ENCODE results near the gene GSDMA.
"Not testable (repeated sequence)": the region's sequence is repeated elsewhere in the genome, so short reads cannot be mapped to it uniquely, and the experiment has no call there.

The GSDMA gene

DNA sequence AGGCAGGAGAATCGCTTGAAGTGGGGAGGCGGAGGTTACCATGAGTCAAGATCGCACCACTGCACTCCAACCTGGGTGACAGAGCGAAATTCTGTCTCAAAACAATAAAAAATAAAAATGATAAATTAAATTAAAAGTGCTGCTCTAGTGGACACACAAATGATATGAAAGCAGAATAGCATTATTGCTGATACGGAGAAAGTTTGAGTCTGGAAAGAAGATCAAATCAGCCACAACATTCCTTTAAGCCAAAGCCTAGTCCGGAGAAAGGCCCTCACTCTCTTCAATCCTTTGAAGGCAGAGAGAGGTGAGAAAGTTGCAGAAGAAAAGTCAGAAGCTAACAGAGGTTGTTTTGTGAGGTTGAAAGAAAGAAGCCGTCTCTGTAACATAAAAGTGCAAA lies 37.4 kb downstream of the GSDMA start:
- Histone ChIP-seq H3K4me3 (ENCODE audit: low read length in 2 of 2) (no peak overlapping the region), H2BK5ac (ENCODE audit: low read length) (no peak overlapping the region), H3K79me1 (ENCODE audit: low read depth, low read length) (peaks cover 1% of the 10 kb centered on the region), H3K18ac (ENCODE audit: low read length) (no peak overlapping the region), H3K36me3 (replicated peaks in 1 of 2; ENCODE audit: control insufficient read depth in 2 of 2, insufficient read depth in 2 of 2, low read length in 2 of 2) (peaks cover 25 to 32% of the 10 kb centered on the region in 2 donors), H4K8ac (ENCODE audit: low read depth, low read length) (no peak overlapping the region), H3K4me2 (ENCODE audit: insufficient read depth, low read length, poor library complexity, severe bottlenecking) (no peak overlapping the region), H2BK120ac (ENCODE audit: low read depth, low read length) (no peak overlapping the region), H2AK5ac (ENCODE audit: low read depth, low read length) (no peak overlapping the region), H3K27me3 (ENCODE audit: control insufficient read depth in 3 of 3, insufficient read depth in 3 of 3, low read depth in 1 of 3, low read length in 3 of 3) (no peaks in the 10 kb centered on the region), H2AFZ (ENCODE audit: low read length) (no peak overlapping the region), H3K27ac (replicated peaks; ENCODE audit: low read length) (no peak overlapping the region), H3K4me1 (ENCODE audit: control insufficient read depth in 2 of 2, insufficient read depth in 1 of 2, low read depth in 1 of 2, low read length in 2 of 2) (no peaks in the 10 kb centered on the region), H3K4ac (ENCODE audit: low read length) (no peak overlapping the region), H3K14ac (ENCODE audit: low read length) (no peak overlapping the region), H3K9ac (ENCODE audit: low read depth, low read length, poor library complexity) (no peak overlapping the region), H3K23ac (ENCODE audit: low read depth, low read length, poor library complexity) (no peak overlapping the region), H3K9me3 (replicated peaks in 1 of 2; ENCODE audit: control insufficient read depth in 2 of 2, insufficient read depth in 1 of 2, low read depth in 1 of 2, low read length in 2 of 2) (no peaks in the 10 kb centered on the region), H4K91ac (ENCODE audit: low read depth, low read length, poor library complexity) (no peak overlapping the region), H2BK15ac (ENCODE audit: low read length) (no peak overlapping the region), H2BK12ac (ENCODE audit: low read length) (no peak overlapping the region)
- WGBS, 2 donors (ENCODE audit: extremely low coverage in 2 of 2, insufficient read length in 2 of 2, insufficient replicate concordance in 1 of 2) = no CpG with 5 or more reads among the region's 7 CpGs
- no peak for DNase-seq (ENCODE audit: low spot score)

DNA sequence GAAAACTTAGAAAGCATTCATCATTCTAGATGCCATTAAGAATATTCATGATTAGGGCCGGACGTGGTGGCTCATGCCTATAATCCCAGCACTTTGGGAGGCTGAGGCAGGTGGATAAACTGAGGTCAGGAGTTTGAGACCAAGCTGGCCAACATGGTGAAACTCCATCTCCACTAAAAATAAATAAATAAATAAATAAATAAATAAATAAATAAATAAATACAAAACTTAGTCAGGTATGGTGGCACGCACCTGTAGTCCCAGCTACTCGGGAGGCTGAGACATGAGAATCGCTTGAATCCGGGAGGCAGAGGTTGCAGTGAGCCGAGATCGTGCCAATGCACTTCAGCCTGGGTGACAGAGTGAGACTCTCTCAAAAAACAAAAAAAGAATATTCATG lies 38.5 kb downstream of the GSDMA start:
- H2BK15ac ChIP-seq (ENCODE audit: low read length); H3K18ac ChIP-seq (ENCODE audit: low read length); H3K9me3 ChIP-seq (replicated peaks in 1 of 2; ENCODE audit: control insufficient read depth in 2 of 2, insufficient read depth in 1 of 2, low read depth in 1 of 2, low read length in 2 of 2); H2AFZ ChIP-seq (ENCODE audit: low read length); H2BK5ac ChIP-seq (ENCODE audit: low read length); H3K14ac ChIP-seq (ENCODE audit: low read length); H2AK5ac ChIP-seq (ENCODE audit: low read depth, low read length); H3K27ac ChIP-seq (replicated peaks; ENCODE audit: low read length); H3K4me1 ChIP-seq (ENCODE audit: control insufficient read depth in 2 of 2, insufficient read depth in 1 of 2, low read depth in 1 of 2, low read length in 2 of 2); H3K9ac ChIP-seq (ENCODE audit: low read depth, low read length, poor library complexity); H3K79me1 ChIP-seq (ENCODE audit: low read depth, low read length); H2BK12ac ChIP-seq (ENCODE audit: low read length); H4K8ac ChIP-seq (ENCODE audit: low read depth, low read length); H3K4me2 ChIP-seq (ENCODE audit: insufficient read depth, low read length, poor library complexity, severe bottlenecking); DNase-seq (ENCODE audit: low spot score); H3K23ac ChIP-seq (ENCODE audit: low read depth, low read length, poor library complexity); H3K4ac ChIP-seq (ENCODE audit: low read length); H3K27me3 ChIP-seq (ENCODE audit: control insufficient read depth in 3 of 3, insufficient read depth in 3 of 3, low read depth in 1 of 3, low read length in 3 of 3); H2BK120ac ChIP-seq (ENCODE audit: low read depth, low read length); H4K91ac ChIP-seq (ENCODE audit: low read depth, low read length, poor library complexity); H3K4me3 ChIP-seq (ENCODE audit: low read length in 2 of 2): not testable (repeated sequence)
- peaks cover 16 to 20% of the 10 kb centered on the region in 2 donors for H3K36me3 ChIP-seq (replicated peaks in 1 of 2; ENCODE audit: control insufficient read depth in 2 of 2, insufficient read depth in 2 of 2, low read length in 2 of 2)
- no CpG with 5 or more reads among the region's 8 CpGs for WGBS, 2 donors (ENCODE audit: extremely low coverage in 2 of 2, insufficient read length in 2 of 2, insufficient replicate concordance in 1 of 2)

DNA sequence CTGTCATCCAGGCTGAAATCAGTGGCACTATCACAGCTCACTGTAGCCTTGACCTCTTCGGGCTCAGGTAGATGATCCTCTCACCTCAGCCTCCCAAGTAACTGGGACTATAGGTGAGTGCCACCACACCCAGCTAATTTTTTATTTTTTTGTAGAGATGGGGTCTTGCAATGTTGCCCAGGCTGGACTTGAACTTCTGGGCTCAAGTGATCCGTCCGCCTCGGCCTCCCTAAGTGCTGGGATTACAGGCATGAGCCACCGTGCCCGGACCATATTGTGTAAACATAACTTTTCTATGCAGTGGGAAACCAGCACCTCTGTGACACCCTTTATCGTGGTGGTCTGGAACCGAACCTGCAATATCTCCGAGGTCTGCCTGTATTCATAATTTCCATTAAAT lies 41.3 kb downstream of the GSDMA start:
- Histone ChIP-seq H2BK12ac (ENCODE audit: low read length) (no peak overlapping the region), H2BK5ac (ENCODE audit: low read length) (no peak overlapping the region)
- no CpG with 5 or more reads among the region's 9 CpGs for WGBS, 2 donors (ENCODE audit: extremely low coverage in 2 of 2, insufficient read length in 2 of 2, insufficient replicate concordance in 1 of 2)

DNA sequence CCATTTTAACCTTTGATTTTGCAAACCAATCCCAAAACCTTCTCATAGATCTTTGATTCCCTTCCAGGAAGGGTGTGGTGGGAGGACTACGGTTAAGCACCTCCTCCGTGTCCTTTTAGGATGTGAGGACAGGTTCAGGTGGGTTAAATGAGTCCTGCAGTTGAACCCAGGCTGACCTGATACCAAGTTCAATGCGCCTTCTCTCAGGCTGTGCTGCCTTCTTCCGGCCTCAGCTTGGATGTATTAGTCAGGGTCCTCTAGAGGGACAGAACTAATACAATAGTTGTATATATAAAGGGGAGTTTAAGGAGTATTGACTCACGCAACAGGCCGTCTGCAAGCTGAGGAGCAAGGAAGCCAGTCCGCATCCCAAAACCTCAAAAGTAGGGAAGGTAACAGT lies 41.9 kb downstream of the GSDMA start:
- Histone ChIP-seq H3K18ac (ENCODE audit: low read length) (no peak overlapping the region), H2AFZ (ENCODE audit: low read length) (no peak overlapping the region), H3K27ac (replicated peaks; ENCODE audit: low read length) (no peak overlapping the region), H2BK120ac (ENCODE audit: low read depth, low read length) (no peak overlapping the region), H3K9ac (ENCODE audit: low read depth, low read length, poor library complexity) (no peak overlapping the region), H3K4me2 (ENCODE audit: insufficient read depth, low read length, poor library complexity, severe bottlenecking) (no peak overlapping the region), H2AK5ac (ENCODE audit: low read depth, low read length) (no peak overlapping the region), H3K4me1 (ENCODE audit: control insufficient read depth in 2 of 2, insufficient read depth in 1 of 2, low read depth in 1 of 2, low read length in 2 of 2) (no peaks in the 10 kb centered on the region), H3K4me3 (ENCODE audit: low read length in 2 of 2) (no peak overlapping the region), H3K23ac (ENCODE audit: low read depth, low read length, poor library complexity) (no peak overlapping the region), H4K8ac (ENCODE audit: low read depth, low read length) (no peak overlapping the region), H3K4ac (ENCODE audit: low read length) (no peak overlapping the region), H2BK12ac (ENCODE audit: low read length) (no peak overlapping the region), H3K79me1 (ENCODE audit: low read depth, low read length) (peaks cover 1% of the 10 kb centered on the region), H3K36me3 (replicated peaks in 1 of 2; ENCODE audit: control insufficient read depth in 2 of 2, insufficient read depth in 2 of 2, low read length in 2 of 2) (no peaks in the 10 kb centered on the region), H3K14ac (ENCODE audit: low read length) (no peak overlapping the region), H4K91ac (ENCODE audit: low read depth, low read length, poor library complexity) (no peak overlapping the region), H2BK15ac (ENCODE audit: low read length) (no peak overlapping the region), H2BK5ac (ENCODE audit: low read length) (no peak overlapping the region), H3K9me3 (replicated peaks in 1 of 2; ENCODE audit: control insufficient read depth in 2 of 2, insufficient read depth in 1 of 2, low read depth in 1 of 2, low read length in 2 of 2) (peaks cover 0 to 2% of the 10 kb centered on the region in 2 donors), H3K27me3 (ENCODE audit: control insufficient read depth in 3 of 3, insufficient read depth in 3 of 3, low read depth in 1 of 3, low read length in 3 of 3) (no peaks in the 10 kb centered on the region)
- DNase-seq (ENCODE audit: low spot score) = no peak
- no CpG with 5 or more reads among the region's 7 CpGs for WGBS, 2 donors (ENCODE audit: extremely low coverage in 2 of 2, insufficient read length in 2 of 2, insufficient replicate concordance in 1 of 2)

More for the DNA sequence above, 41.3 kb downstream of the GSDMA start:
- Histone ChIP-seq H3K18ac (ENCODE audit: low read length) (no peak overlapping the region), H3K36me3 (replicated peaks in 1 of 2; ENCODE audit: control insufficient read depth in 2 of 2, insufficient read depth in 2 of 2, low read length in 2 of 2) (no peaks in the 10 kb centered on the region), H2AK5ac (ENCODE audit: low read depth, low read length) (no peak overlapping the region), H3K27ac (replicated peaks; ENCODE audit: low read length) (no peak overlapping the region), H3K9ac (ENCODE audit: low read depth, low read length, poor library complexity) (no peak overlapping the region), H3K23ac (ENCODE audit: low read depth, low read length, poor library complexity) (no peak overlapping the region), H4K91ac (ENCODE audit: low read depth, low read length, poor library complexity) (no peak overlapping the region), H3K27me3 (ENCODE audit: control insufficient read depth in 3 of 3, insufficient read depth in 3 of 3, low read depth in 1 of 3, low read length in 3 of 3) (no peaks in the 10 kb centered on the region), H3K79me1 (ENCODE audit: low read depth, low read length) (peaks cover 1% of the 10 kb centered on the region), H3K14ac (ENCODE audit: low read length) (no peak overlapping the region), H3K9me3 (replicated peaks in 1 of 2; ENCODE audit: control insufficient read depth in 2 of 2, insufficient read depth in 1 of 2, low read depth in 1 of 2, low read length in 2 of 2) (peaks cover 0 to 2% of the 10 kb centered on the region in 2 donors), H4K8ac (ENCODE audit: low read depth, low read length) (no peak overlapping the region), H3K4me1 (ENCODE audit: control insufficient read depth in 2 of 2, insufficient read depth in 1 of 2, low read depth in 1 of 2, low read length in 2 of 2) (no peaks in the 10 kb centered on the region), H2AFZ (ENCODE audit: low read length) (no peak overlapping the region), H2BK15ac (ENCODE audit: low read length) (no peak overlapping the region), H3K4me2 (ENCODE audit: insufficient read depth, low read length, poor library complexity, severe bottlenecking) (no peak overlapping the region), H3K4ac (ENCODE audit: low read length) (no peak overlapping the region), H2BK120ac (ENCODE audit: low read depth, low read length) (no peak overlapping the region), H3K4me3 (ENCODE audit: low read length in 2 of 2) (no peak overlapping the region)
- DNase-seq (ENCODE audit: low spot score) = no peak
